ENCODE data around the gene HES3. TPM values are rescaled to one million over a fixed set of nuclear protein-coding genes. Genes with fewer than 3 reads are reported as not detected.
A peak's percentile ranks its signal among the peaks of the same experiment; 100 is the strongest.

HES3 gene
- total and polyA plus RNA-seq, 11 donors: not detected

DNA sequence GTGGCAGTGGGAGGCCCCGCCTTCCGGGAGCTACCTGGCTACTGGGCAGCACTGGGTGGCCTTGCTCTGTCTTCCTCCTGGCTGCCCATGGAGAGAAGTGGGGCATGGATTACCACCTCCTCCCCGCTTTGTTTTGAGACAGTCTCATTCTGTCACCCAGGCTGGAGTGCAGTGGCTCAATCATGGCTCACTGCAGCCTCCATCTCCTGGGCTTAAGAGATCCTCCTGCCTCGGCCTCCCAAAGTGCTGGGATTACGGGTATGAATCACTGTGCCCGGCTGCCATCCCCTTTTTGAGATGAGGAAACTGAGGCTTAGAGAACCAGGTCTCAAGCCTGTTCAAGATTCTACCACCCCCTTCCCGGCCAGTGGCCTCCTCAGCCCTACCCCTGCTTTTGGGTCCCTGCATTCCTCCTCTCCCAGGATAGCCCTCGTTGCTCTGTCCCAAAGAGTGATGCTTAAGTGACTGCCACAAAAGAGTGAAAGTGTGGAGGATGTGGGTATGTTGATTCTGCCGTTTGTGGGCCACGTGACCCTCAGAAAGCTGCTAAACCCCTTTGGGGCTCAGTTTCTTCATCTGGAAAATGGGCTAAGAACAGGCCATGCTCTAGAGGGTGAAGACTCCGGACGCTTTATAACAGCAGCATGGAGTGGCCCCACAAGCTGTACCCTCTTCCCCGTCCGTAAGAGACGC is 7.8 kb downstream of the HES3 start:
- Histone ChIP-seq H3K4me3 (no peak overlapping the region), H3K27me3 (peaks cover 2 to 52% (median 23%) of the 10 kb centered on the region in 9 donors), H3K27ac (no peak overlapping the region), H3K9me3 (no peaks in the 10 kb centered on the region), H3K36me3 (peaks cover 0 to 4% (median 0%) of the 10 kb centered on the region in 9 donors), H3K4me1 (peaks cover 0 to 17% (median 4%) of the 10 kb centered on the region in 12 donors)
- DNase-seq (no peak), ATAC-seq (no peak)
- WGBS, 4 donors: 78 to 82% (median 80%) methylated on average over 15 of the region's 15 CpGs
- TF ChIP-seq CTCF (IDR thresholded peaks at IDR 0.05) (no peak), POLR2A (IDR thresholded peaks at IDR 0.05) (no peak)
- intact Hi-C loops (cut with DNase I): no loop called here

- peaks cover 2 to 49% (median 23%) of the 10 kb centered on the region in 9 donors for H3K27me3 ChIP-seq
- H3K36me3 ChIP-seq: peaks cover 0 to 4% (median 0%) of the 10 kb centered on the region in 9 donors
- intact Hi-C loops (cut with DNase I): no loop called here
- no peak overlapping the region for H3K4me3 ChIP-seq
- ATAC-seq (no peak), DNase-seq (peak in 1 of 5 donors; percentile 57)
- no peaks in the 10 kb centered on the region for H3K9me3 ChIP-seq
- no peak for TF ChIP-seq POLR2A (IDR thresholded peaks at IDR 0.05)
- no peak for TF ChIP-seq CTCF (IDR thresholded peaks at IDR 0.05)
- whole genome bisulfite sequencing, 4 donors: 79 to 96% (median 90%) methylated on average over 4 of the region's 4 CpGs
- H3K4me1 ChIP-seq: peaks cover 0 to 15% (median 4%) of the 10 kb centered on the region in 12 donors
- H3K27ac ChIP-seq: no peak overlapping the region
These were observed 8.4 kb downstream of the HES3 start for GRCh38 chr1:6252374-6252710.

DNA sequence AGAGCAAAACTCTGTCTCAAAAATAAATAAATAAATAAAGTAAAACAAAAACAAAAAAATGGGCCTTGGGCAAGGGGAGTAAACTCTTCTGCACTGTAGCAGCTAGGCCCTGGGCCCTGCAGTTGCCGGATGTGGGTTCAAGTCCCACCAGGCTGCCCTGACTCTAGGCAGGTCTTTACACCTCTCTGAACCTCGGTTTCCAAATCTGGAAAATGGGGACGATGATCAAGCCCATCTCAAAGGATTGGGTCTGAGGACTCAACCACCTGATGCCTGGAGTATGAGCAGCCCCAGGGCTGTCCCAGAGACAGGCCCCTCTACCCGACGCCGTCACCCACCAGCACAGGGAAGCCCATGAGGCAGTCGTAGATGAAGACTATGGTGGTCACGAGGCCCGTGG is 9.4 kb downstream of the HES3 start:
- ATAC-seq: no peak
- H3K27me3 ChIP-seq: peaks cover 0 to 38% (median 23%) of the 10 kb centered on the region in 9 donors
- peaks cover 0 to 4% (median 0%) of the 10 kb centered on the region in 9 donors for H3K36me3 ChIP-seq
- no peaks in the 10 kb centered on the region for H3K9me3 ChIP-seq
- WGBS, 4 donors: 93% methylated on average over 8 to 9 of the region's 9 CpGs
- H3K4me1 ChIP-seq: peaks cover 0 to 15% (median 4%) of the 10 kb centered on the region in 12 donors
- intact Hi-C loops (cut with DNase I): no loop called here
- no peak for TF ChIP-seq CTCF (IDR thresholded peaks at IDR 0.05)
- TF ChIP-seq POLR2A (IDR thresholded peaks at IDR 0.05): no peak
- no peak overlapping the region for H3K27ac ChIP-seq
- no peak overlapping the region for H3K4me3 ChIP-seq
- DNase-seq: no peak

GRCh38 chr1:6254691-6255090 is 10.7 kb downstream of the HES3 start:
- no peak overlapping the region for H3K4me3 ChIP-seq

More at GRCh38 chr1:6254691-6255090, 10.7 kb downstream of the HES3 start:
- 86 to 92% (median 89%) methylated on average over 16 of the region's 16 CpGs for WGBS, 4 donors
- no peak for TF ChIP-seq CTCF (IDR thresholded peaks at IDR 0.05)
- no peak for TF ChIP-seq POLR2A (IDR thresholded peaks at IDR 0.05)
- H3K4me1 ChIP-seq: peaks cover 0 to 10% (median 4%) of the 10 kb centered on the region in 12 donors
- H3K36me3 ChIP-seq: peaks cover 0 to 4% (median 0%) of the 10 kb centered on the region in 9 donors
- H3K9me3 ChIP-seq: no peaks in the 10 kb centered on the region
- H3K27ac ChIP-seq: no peak overlapping the region
- intact Hi-C loops (cut with DNase I): no loop called here
- no peak for DNase-seq
- ATAC-seq: no peak
- peaks cover 0 to 35% (median 23%) of the 10 kb centered on the region in 9 donors for H3K27me3 ChIP-seq
